SK-N-SH (cell line): ENCODE results near the gene DOK1. TPM values are rescaled to one million over a fixed set of nuclear protein-coding genes. Genes with fewer than 3 reads are reported as not detected.

Experiments used
- CTCF ChIA-PET: fragments of 300-600, 350-600 bp; formaldehyde crosslinking; extraction: SDS; loops from one replicate; lab custom pipeline; 2021; lab: Yijun Ruan, JAX
- POLR2A ChIA-PET: fragments of 350-600 bp; sonication (Branson Sonifier 250); formaldehyde crosslinking; extraction: SDS; loops from one replicate; lab custom pipeline; 2020; ENCODE audit warnings: antibody characterized with exemption, inconsistent platforms; lab: Yijun Ruan, JAX
- DNase-seq: peaks from one replicate; pipeline ENCODE4 v3.0.0; 2012
- H2AFZ ChIP-seq: fragments of 200-600 bp; sonication (generic); 2 replicates; pipeline ENCODE4 v1.8.1; 2016; ENCODE audit warnings: antibody characterized with exemption, mild to moderate bottlenecking, low read depth
- H3F3A ChIP-seq: fragments of 200-600 bp; sonication (generic); replicated peaks from 2 replicates; pipeline ENCODE3; 2016; ENCODE audit warnings: antibody characterized with exemption, mild to moderate bottlenecking; ENCODE audit not compliant: insufficient read depth
- H3K27ac ChIP-seq, 2 experiments: fragments of 200-500 bp in 1 of 2; fragments of 200-600 bp in 1 of 2; sonication (Bioruptor generic) in 1 of 2; sonication (generic), shearing (Covaris generic) in 1 of 2; 2 replicates each; pipeline versions ENCODE4 v1.5.1 to v1.6.1; 2014 to 2016; ENCODE audit warnings: low read depth in 2 of 2, inconsistent platforms in 1 of 2, low read length in 1 of 2, mild to moderate bottlenecking in 1 of 2, mixed read lengths in 1 of 2
- H3K27me3 ChIP-seq: fragments of 200-600 bp; sonication (generic), shearing (Covaris generic); 2 replicates; pipeline ENCODE4 v1.6.1; 2016; ENCODE audit warnings: mixed run types; ENCODE audit not compliant: insufficient read depth
- H3K36me3 ChIP-seq, 2 experiments: fragments of 200-500 bp in 1 of 2; fragments of 200-600 bp in 1 of 2; sonication (Bioruptor generic) in 1 of 2; sonication (generic) in 1 of 2; replicated peaks in 1 of 2; 2 replicates each; pipeline versions ENCODE3 to v1.5.1; 2014 to 2016; ENCODE audit warnings: low read length in 1 of 2, mild to moderate bottlenecking in 1 of 2; ENCODE audit not compliant: insufficient read depth in 2 of 2, control insufficient read depth in 1 of 2
- H3K4me1 ChIP-seq, 2 experiments: fragments of 200-500 bp in 1 of 2; fragments of 200-600 bp in 1 of 2; sonication (Bioruptor generic) in 1 of 2; sonication (generic), shearing (Covaris generic) in 1 of 2; 2 replicates each; pipeline versions ENCODE4 v1.5.1 to v1.6.1; 2014 to 2016; ENCODE audit warnings: low read depth in 1 of 2, low read length in 1 of 2, mixed run types in 1 of 2; ENCODE audit not compliant: insufficient read depth in 2 of 2, control insufficient read depth in 1 of 2
- H3K4me2 ChIP-seq: fragments of 200-600 bp; sonication (generic), shearing (Covaris generic); 2 replicates; pipeline ENCODE4 v1.6.1; 2017; ENCODE audit warnings: mixed run types
- H3K4me3 ChIP-seq, 2 experiments: fragments of 200-500 bp in 1 of 2; fragments of 200-600 bp in 1 of 2; sonication (Bioruptor generic) in 1 of 2; sonication (generic), shearing (Covaris generic) in 1 of 2; 2 replicates each; pipeline versions ENCODE4 v1.5.1 to v1.8.1; 2014 to 2016; ENCODE audit warnings: low read depth in 2 of 2, inconsistent platforms in 1 of 2, low read length in 1 of 2, mild to moderate bottlenecking in 1 of 2, mixed read lengths in 1 of 2, moderate library complexity in 1 of 2
- H3K79me2 ChIP-seq: fragments of 200-600 bp; sonication (generic); 2 replicates; pipeline ENCODE4 v1.8.1; 2017; ENCODE audit warnings: mild to moderate bottlenecking; ENCODE audit not compliant: insufficient read depth
- H3K9ac ChIP-seq: fragments of 200-600 bp; sonication (generic); 2 replicates; pipeline ENCODE4 v1.6.1; 2017; ENCODE audit warnings: mixed run types
- H3K9me2 ChIP-seq: fragments of 200-600 bp; sonication (generic); 2 replicates; pipeline ENCODE4 v1.6.1; 2017; ENCODE audit warnings: mixed run types
- H3K9me3 ChIP-seq: fragments of 200-600 bp; sonication (generic); 2 replicates; pipeline ENCODE4 v1.6.1; 2017; ENCODE audit warnings: mixed run types, mild to moderate bottlenecking, moderate library complexity
- H4K20me1 ChIP-seq: fragments of 200-600 bp; sonication (generic); 2 replicates; pipeline ENCODE4 v1.6.1; 2017; ENCODE audit warnings: mild to moderate bottlenecking, mixed run types; ENCODE audit not compliant: insufficient read depth
- ELF1 ChIP-seq: IDR thresholded peaks from 2 replicates; pipeline ENCODE4 v1.4.0; 2012
- GABPA ChIP-seq: IDR thresholded peaks from 2 replicates; pipeline ENCODE4 v1.4.0; 2012; ENCODE audit warnings: low read depth, mild to moderate bottlenecking
- IRF3 ChIP-seq: fragments of 150-350 bp; IDR thresholded peaks from 2 replicates; pipeline ENCODE4 v1.6.1; 2016; ENCODE audit warnings: mild to moderate bottlenecking, low read depth, low read length
- NFIC ChIP-seq: IDR thresholded peaks from 2 replicates; pipeline ENCODE4 v1.4.0; 2012; ENCODE audit warnings: borderline replicate concordance
- SIN3A ChIP-seq: IDR thresholded peaks from 2 replicates; pipeline ENCODE4 v1.6.1; 2012; ENCODE audit warnings: low read depth, mild to moderate bottlenecking, low read length, moderate library complexity, borderline replicate concordance
- TCF12 ChIP-seq: IDR thresholded peaks from 2 replicates; pipeline ENCODE4 v1.4.0; 2012
- WGBS: methylation state at CpG from one replicate; pipeline ENCODE4 v1.1.6; 2017; ENCODE audit warnings: low lambda C conversion rate; 5-methylcytosine and 5-hydroxymethylcytosine counted together
- polyA plus RNA-seq, 3 experiments: library from polyadenylated mRNA; depleted of rRNA; stranded (reverse); fragments of >200 nt; gene quantifications; 2 replicates each; pipeline ENCODE4 v1.2.3, GENCODE V29; 2012
- TF ChIP-seq, protein P1 (sequence below): IDR thresholded peaks from 2 replicates; pipeline ENCODE4 v1.4.0; 2012; ENCODE audit warnings: low read depth

DOK1 gene
- polyA plus RNA-seq, 1 of the 3 experiments (the other 2 are of a cell fraction) = 25.3 TPM

DNA sequence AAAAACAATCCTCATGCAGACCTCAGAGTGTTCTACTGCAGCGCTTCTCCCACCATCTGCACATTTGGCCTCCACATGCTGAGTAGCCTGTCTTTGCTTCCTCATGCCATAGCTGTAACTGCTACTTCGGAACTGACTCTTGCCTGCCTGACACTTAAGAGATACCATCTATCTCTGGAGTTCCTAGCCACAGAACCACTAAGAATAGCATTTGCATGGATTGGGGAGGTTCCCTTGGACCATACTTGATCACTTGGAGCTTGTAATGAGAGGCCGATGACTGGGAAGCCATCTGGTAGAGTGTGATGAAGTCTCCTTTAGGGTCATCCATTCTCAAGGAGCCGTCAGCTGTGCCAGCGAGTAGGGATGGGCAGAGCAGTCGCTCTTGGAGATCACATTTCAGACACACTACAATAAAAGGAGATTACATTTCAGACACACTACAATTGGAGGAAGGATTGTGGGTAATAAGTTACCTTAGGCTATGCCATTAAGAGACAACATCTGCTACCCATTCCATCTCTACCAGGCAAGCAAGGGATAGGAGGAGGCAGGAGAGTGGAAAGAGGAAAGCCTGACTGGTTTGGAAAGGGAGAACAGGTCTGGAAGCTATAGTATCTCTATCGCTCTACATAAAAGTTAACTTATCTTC is 21.8 kb downstream of the DOK1 start:
- Histone ChIP-seq H3K4me2 (no peak overlapping the region), H3K27me3 (no peaks in the 10 kb centered on the region), H2AFZ (no peak overlapping the region), H4K20me1 (no peaks in the 10 kb centered on the region), H3K4me1 (peaks cover 7 to 20% of the 10 kb centered on the region in 2 experiments), H3K27ac (peak overlapping the region; percentile 29 to 44; a peak in 2 of 4 replicates), H3K36me3 (no peaks in the 10 kb centered on the region), H3K79me2 (no peaks in the 10 kb centered on the region), H3K4me3 (no peak overlapping the region), H3K9ac (no peak overlapping the region), H3K9me2 (no peaks in the 10 kb centered on the region), H3K9me3 (no peaks in the 10 kb centered on the region), H3F3A (peaks cover 34% of the 10 kb centered on the region)
- 83% methylated on average over 7 of the region's 7 CpGs for WGBS
- POLR2A ChIA-PET = no interaction called here
- no peak for DNase-seq
- TF ChIP-seq, protein P1, sequence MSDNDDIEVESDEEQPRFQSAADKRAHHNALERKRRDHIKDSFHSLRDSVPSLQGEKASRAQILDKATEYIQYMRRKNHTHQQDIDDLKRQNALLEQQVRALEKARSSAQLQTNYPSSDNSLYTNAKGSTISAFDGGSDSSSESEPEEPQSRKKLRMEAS = no peak
- peak; percentile 48; the same call in 1 of the 2 replicates for TF ChIP-seq TCF12
- CTCF ChIA-PET = interaction anchor here (0.9 to 7.3 kb wide), 5 partner anchors 10 to 752 kb away, joined by 3 to 75 read pairs (median 6); no protein-coding TSS in a partner anchor

DNA sequence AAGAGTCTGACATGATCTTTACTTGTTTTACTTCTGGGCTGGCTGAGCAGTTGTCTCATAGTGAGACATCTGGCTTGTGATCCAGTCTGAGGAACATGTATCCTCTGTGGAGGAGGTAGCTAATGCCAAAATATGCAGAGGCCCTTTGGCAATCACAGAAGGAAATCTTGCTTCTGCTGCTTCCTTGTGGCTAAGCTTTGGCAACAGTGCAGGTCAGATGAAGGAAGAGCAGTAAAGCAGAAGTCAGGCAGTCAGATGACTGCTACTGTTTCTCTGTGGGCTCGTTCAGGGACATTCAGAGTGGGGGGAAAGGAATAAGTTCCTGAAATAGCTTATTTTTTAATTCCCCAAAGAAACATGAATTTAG is 22.3 kb downstream of the DOK1 start:
- H3K9me3 ChIP-seq = no peaks in the 10 kb centered on the region
- no peaks in the 10 kb centered on the region for H3K36me3 ChIP-seq
- peak overlapping the region; percentile 29 to 44; a peak in 2 of 4 replicates for H3K27ac ChIP-seq
- H4K20me1 ChIP-seq = no peaks in the 10 kb centered on the region
- H3K9me2 ChIP-seq = no peaks in the 10 kb centered on the region
- no peak for DNase-seq
- no peaks in the 10 kb centered on the region for H3K79me2 ChIP-seq
- H3K4me2 ChIP-seq = no peak overlapping the region
- H3F3A ChIP-seq = peaks cover 38% of the 10 kb centered on the region
- no peak overlapping the region for H3K9ac ChIP-seq
- H3K4me1 ChIP-seq = peaks cover 7 to 20% of the 10 kb centered on the region in 2 experiments
- H3K27me3 ChIP-seq = no peaks in the 10 kb centered on the region
- H2AFZ ChIP-seq = no peak overlapping the region
- TF ChIP-seq ELF1 (no peak), TCF12 (peak; percentile 23; the same call in 1 of the 2 replicates), NFIC (peak; percentile 58), IRF3 (no peak)
- CTCF ChIA-PET = interaction anchor here (0.9 to 7.3 kb wide), 6 partner anchors 10 to 753 kb away, joined by 3 to 75 read pairs (median 4); no protein-coding TSS in a partner anchor
- no peak overlapping the region for H3K4me3 ChIP-seq
- WGBS = 48% methylated on average over 1 of the region's 1 CpG
- POLR2A ChIA-PET = interaction anchor here (0.5 kb wide), 1 partner anchor 104 kb away, joined by 3 read pairs; the partner anchor contains the start of gene MRPL53

- TF ChIP-seq TCF12 (peak; percentile 16; the same call in 1 of the 2 replicates), GABPA (peak; percentile 64), SIN3A (no peak)
- 47% methylated on average over 2 of the region's 2 CpGs for WGBS
- CTCF ChIA-PET = interaction anchor here (1.1 to 7.3 kb wide), 5 partner anchors 11 to 754 kb away, joined by 3 to 75 read pairs (median 6); no protein-coding TSS in a partner anchor
- Histone ChIP-seq H3K27me3 (no peaks in the 10 kb centered on the region), H3K9ac (no peak overlapping the region), H3K4me3 (no peak overlapping the region), H3K36me3 (no peaks in the 10 kb centered on the region), H3K9me3 (no peaks in the 10 kb centered on the region), H3K9me2 (no peaks in the 10 kb centered on the region), H2AFZ (peak overlapping the region; percentile 20; the same call in 1 of the 2 replicates), H3K79me2 (no peaks in the 10 kb centered on the region), H4K20me1 (no peaks in the 10 kb centered on the region), H3K4me2 (no peak overlapping the region), H3K4me1 (peaks cover 7 to 20% of the 10 kb centered on the region in 2 experiments), H3K27ac (peak overlapping the region; percentile 17 to 29; a peak in 2 of 4 replicates), H3F3A (peaks cover 36% of the 10 kb centered on the region)
- POLR2A ChIA-PET = interaction anchor here (0.5 kb wide), 1 partner anchor 105 kb away, joined by 3 read pairs; the partner anchor contains the start of gene MRPL53
- DNase-seq = no peak
Measured at GRCh38 chr2:74577448-74577847, 22.9 kb downstream of the DOK1 start.
